ENCODE measurements around the gene TUFM.

GRCh38 chr16:28886945-28887344, 40.8 kb upstream of the TUFM start:
- no peak for TF ChIP-seq CTCF (IDR thresholded peaks at IDR 0.05)
- no peak for TF ChIP-seq POLR2A (IDR thresholded peaks at IDR 0.05)
